Measurements from ENCODE around the gene SLC9A6.

Gene SLC9A6

DNA sequence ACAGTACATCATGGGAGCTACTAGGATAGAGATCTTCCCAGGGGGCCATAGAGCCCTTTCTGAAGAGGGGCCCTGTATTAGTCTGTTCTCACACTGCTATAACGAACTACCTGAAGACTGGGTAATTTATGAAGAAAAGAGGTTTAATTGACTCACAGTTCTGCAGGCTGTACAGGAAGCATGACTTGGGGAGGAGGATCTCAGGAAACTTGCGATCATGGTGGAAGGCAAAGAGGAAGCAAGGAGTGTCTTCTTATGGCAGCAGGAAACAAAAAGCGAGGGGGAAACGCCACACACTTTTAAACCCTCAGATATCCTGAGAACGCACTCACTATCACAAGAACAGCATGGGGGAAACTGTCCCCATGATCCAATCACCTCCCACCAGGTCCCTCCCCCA is 4.2 kb upstream of the SLC9A6 start:
- TF ChIP-seq POLR2AphosphoS5 (IDR thresholded peaks at IDR 0.05; ENCODE audit: borderline replicate concordance, low read depth, low read length) (no peak), EZH2 (IDR thresholded peaks at IDR 0.05) (no peak), FOXP2 (optimal IDR thresholded peaks at IDR 0.05; ENCODE audit: control extremely low read depth, extremely low read length, insufficient read depth) (no peak)
- Histone ChIP-seq H3K36me3 (ENCODE audit: insufficient read depth, low read length) (no peaks in the 10 kb centered on the region), H3K4me3 (no peak overlapping the region), H3K9ac (ENCODE audit: insufficient read length) (no peak overlapping the region), H3K9me3 (ENCODE audit: low read depth, low read length) (no peaks in the 10 kb centered on the region), H3K27ac (no peak overlapping the region)
- no peak for DNase-seq (ENCODE audit: low read depth, low spot score)

DNA sequence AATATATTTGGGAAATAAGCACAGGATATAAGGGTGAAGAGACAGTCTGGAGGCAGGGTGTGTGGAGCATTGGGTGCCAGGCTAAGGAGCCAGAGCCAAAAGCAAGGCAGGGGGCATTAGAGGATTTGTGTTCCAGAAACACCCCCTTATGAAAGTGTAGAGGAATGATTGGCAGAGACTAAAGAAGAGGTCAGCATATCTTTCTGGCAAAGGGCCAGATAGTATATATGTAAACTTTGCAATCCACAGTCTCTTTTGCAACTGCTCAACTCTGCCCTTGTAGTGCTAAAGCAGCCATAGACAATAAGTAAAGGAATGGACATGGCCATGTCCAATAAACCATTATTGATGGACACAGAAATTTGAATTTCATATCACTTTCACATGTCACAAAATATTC is 3.6 kb upstream of the SLC9A6 start:
- no peak for DNase-seq (ENCODE audit: low read depth, low spot score)
- TF ChIP-seq EZH2 (IDR thresholded peaks at IDR 0.05) (no peak), POLR2AphosphoS5 (IDR thresholded peaks at IDR 0.05; ENCODE audit: borderline replicate concordance, low read depth, low read length) (no peak), FOXP2 (optimal IDR thresholded peaks at IDR 0.05; ENCODE audit: control extremely low read depth, extremely low read length, insufficient read depth) (no peak)
- Histone ChIP-seq H3K9me3 (ENCODE audit: low read depth, low read length) (no peaks in the 10 kb centered on the region), H3K4me3 (no peak overlapping the region), H3K27ac (no peak overlapping the region), H3K9ac (ENCODE audit: insufficient read length) (no peak overlapping the region), H3K36me3 (ENCODE audit: insufficient read depth, low read length) (no peaks in the 10 kb centered on the region)

DNA sequence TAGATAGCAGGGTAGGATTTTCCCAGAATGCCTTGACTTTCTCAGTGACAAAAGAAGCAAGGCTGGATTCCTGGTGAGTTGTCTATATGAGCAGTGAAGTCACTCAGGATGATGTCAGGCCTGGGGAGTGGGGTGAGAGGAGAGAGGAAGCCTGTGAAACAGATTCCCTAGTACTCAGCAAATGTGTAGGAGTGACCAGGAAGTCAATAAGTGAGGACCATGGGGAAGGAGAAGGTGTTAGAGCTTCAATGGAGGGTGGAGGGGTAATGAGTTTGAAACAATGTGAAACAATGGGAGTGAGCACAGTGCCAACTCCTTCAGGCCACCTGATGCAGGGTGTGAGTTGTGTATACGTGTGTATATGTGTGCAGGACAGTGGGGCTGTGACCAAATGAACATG is 2.4 kb upstream of the SLC9A6 start:
- Histone ChIP-seq H3K9ac (ENCODE audit: insufficient read length) (no peak overlapping the region), H3K27ac (no peak overlapping the region), H3K9me3 (ENCODE audit: low read depth, low read length) (no peaks in the 10 kb centered on the region), H3K36me3 (ENCODE audit: insufficient read depth, low read length) (no peaks in the 10 kb centered on the region), H3K4me3 (no peak overlapping the region)
- no peak for DNase-seq (ENCODE audit: low read depth, low spot score)
- TF ChIP-seq FOXP2 (optimal IDR thresholded peaks at IDR 0.05; ENCODE audit: control extremely low read depth, extremely low read length, insufficient read depth), result no peak
- no peak for TF ChIP-seq EZH2 (IDR thresholded peaks at IDR 0.05)
- TF ChIP-seq POLR2AphosphoS5 (IDR thresholded peaks at IDR 0.05; ENCODE audit: borderline replicate concordance, low read depth, low read length), result no peak

DNA sequence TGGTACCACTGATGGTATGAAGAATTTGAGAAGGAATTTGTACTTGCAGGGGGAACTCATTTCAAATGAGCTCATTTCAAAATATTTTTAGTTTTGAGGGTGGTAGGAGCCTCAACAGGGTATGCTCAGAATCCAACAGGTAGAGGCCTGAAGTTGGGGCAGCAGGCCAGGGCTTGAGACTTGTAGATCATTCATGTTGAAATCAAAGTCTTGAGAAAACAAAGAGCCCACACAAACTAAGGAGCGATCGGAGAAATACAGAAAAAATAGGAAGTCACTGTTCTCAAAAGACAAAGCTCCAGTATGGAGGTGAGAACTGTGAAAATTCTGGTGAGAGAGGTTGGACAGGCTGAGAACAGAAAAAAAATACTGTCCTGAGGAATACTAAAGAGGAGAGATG is 979 bp upstream of the SLC9A6 start:
- Histone ChIP-seq H3K9me3 (ENCODE audit: low read depth, low read length) (no peaks in the 10 kb centered on the region), H3K27ac (no peak overlapping the region; the same call in 1 of the 2 replicates), H3K4me3 (peak overlapping the region; percentile 83), H3K9ac (ENCODE audit: insufficient read length) (peak overlapping the region; percentile 78), H3K36me3 (ENCODE audit: insufficient read depth, low read length) (no peaks in the 10 kb centered on the region)
- DNase-seq (ENCODE audit: low read depth, low spot score), result no peak
- TF ChIP-seq FOXP2 (optimal IDR thresholded peaks at IDR 0.05; ENCODE audit: control extremely low read depth, extremely low read length, insufficient read depth) (no peak), EZH2 (IDR thresholded peaks at IDR 0.05) (no peak), POLR2AphosphoS5 (IDR thresholded peaks at IDR 0.05; ENCODE audit: borderline replicate concordance, low read depth, low read length) (no peak)

DNA sequence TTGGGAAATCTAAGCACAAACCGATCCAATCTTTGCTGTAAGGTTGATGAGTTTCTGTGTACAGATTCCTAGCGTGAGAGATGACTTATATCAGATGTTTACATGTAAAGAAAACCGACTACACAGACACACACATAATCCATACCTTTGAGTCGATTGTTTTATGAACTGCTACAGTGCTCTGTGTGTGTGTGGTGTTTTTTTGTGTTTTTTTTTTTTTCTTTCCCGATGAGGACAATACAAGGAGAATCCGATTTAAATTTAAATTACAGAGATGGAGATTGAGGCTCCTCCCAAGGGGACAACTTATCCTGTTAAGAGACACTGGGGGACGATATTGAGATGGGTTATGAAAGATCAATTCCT is 461 bp upstream of the SLC9A6 start:
- Histone ChIP-seq H3K27ac (no peak overlapping the region), H3K9me3 (ENCODE audit: low read depth, low read length) (no peaks in the 10 kb centered on the region), H3K9ac (ENCODE audit: insufficient read length) (peak overlapping the region; percentile 78), H3K4me3 (peak overlapping the region; percentile 83), H3K36me3 (ENCODE audit: insufficient read depth, low read length) (no peaks in the 10 kb centered on the region)
- TF ChIP-seq POLR2AphosphoS5 (IDR thresholded peaks at IDR 0.05; ENCODE audit: borderline replicate concordance, low read depth, low read length) (no peak), EZH2 (IDR thresholded peaks at IDR 0.05) (no peak), FOXP2 (optimal IDR thresholded peaks at IDR 0.05; ENCODE audit: control extremely low read depth, extremely low read length, insufficient read depth) (no peak)
- DNase-seq (ENCODE audit: low read depth, low spot score), result no peak

DNA sequence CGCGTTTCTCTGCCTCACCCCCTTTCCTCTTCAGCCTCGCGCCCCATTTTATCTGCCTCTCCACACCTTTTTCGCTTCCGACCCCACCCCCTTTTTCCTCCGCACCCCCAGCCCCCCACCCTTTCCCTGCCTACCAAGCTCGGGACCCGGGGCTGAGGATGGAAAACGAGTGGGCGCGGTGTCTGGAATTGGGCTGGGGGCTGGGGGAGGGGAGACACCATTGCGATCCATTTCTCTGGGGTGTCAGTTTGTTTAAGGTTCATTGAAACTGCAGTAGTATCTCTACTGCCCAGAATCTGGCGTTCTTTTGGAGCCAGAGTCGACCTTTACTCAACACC is 707 bp downstream of the SLC9A6 start:
- DNase-seq (ENCODE audit: low read depth, low spot score), result no peak
- Histone ChIP-seq H3K27ac (no peak overlapping the region), H3K9me3 (ENCODE audit: low read depth, low read length) (no peaks in the 10 kb centered on the region), H3K4me3 (peak overlapping the region; percentile 83), H3K9ac (ENCODE audit: insufficient read length) (peak overlapping the region; percentile 70), H3K36me3 (ENCODE audit: insufficient read depth, low read length) (no peaks in the 10 kb centered on the region)
- TF ChIP-seq POLR2AphosphoS5 (IDR thresholded peaks at IDR 0.05; ENCODE audit: borderline replicate concordance, low read depth, low read length) (no peak), EZH2 (IDR thresholded peaks at IDR 0.05) (no peak), FOXP2 (optimal IDR thresholded peaks at IDR 0.05; ENCODE audit: control extremely low read depth, extremely low read length, insufficient read depth) (no peak)

DNA sequence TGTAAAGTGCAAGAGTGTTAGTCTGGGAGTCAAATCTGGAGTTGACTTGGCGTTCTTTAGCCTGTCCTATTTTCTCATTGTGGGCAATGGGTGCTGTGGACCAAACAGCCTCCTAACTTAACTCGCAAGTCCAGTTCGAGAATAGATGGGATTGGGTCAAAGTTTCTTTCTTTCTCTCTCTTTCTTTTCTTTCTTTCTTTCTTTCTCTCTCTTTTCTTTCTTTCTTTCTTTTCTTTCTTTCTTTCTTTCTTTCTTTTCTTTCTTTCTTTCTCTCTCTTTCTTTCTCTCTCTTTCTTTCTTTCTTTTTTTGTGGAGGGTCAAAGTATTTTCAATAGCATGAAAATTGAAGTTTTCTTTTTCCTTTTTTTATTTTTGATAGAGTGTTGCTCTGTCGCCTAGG is 3.0 kb downstream of the SLC9A6 start:
- Histone ChIP-seq H3K36me3 (ENCODE audit: insufficient read depth, low read length) (no peaks in the 10 kb centered on the region), H3K9me3 (ENCODE audit: low read depth, low read length) (no peaks in the 10 kb centered on the region), H3K27ac (no peak overlapping the region), H3K9ac (ENCODE audit: insufficient read length) (no peak overlapping the region), H3K4me3 (no peak overlapping the region)
- no peak for TF ChIP-seq FOXP2 (optimal IDR thresholded peaks at IDR 0.05; ENCODE audit: control extremely low read depth, extremely low read length, insufficient read depth)
- no peak for TF ChIP-seq POLR2AphosphoS5 (IDR thresholded peaks at IDR 0.05; ENCODE audit: borderline replicate concordance, low read depth, low read length)
- no peak for TF ChIP-seq EZH2 (IDR thresholded peaks at IDR 0.05)
- DNase-seq (ENCODE audit: low read depth, low spot score), result no peak

DNA sequence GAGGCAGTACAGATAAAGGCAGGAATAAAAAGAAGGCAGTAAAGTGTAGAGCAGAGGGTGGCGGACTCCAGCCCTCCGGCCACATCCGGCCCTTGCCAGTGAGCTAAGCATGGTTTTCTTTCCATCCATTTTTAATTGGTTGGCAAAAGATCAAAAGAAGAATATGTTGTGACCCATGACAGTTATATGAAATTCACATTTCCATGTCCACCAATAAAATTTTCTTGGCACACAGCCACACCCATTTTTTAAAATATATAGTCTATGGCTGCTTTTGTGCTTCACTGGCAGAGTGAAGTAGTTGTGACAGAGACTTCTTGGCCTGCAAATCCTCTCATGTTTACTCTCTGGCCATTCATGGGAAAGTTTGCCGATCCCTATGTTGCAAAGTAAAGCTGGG is 29.8 kb downstream of the SLC9A6 start:
- Histone ChIP-seq H3K27ac (no peak overlapping the region), H3K36me3 (ENCODE audit: insufficient read depth, low read length) (peaks cover 5% of the 10 kb centered on the region; the same call in 1 of the 2 replicates), H3K4me3 (no peak overlapping the region), H3K9me3 (ENCODE audit: low read depth, low read length) (no peaks in the 10 kb centered on the region), H3K9ac (ENCODE audit: insufficient read length) (no peak overlapping the region)
- TF ChIP-seq EZH2 (IDR thresholded peaks at IDR 0.05) (no peak), FOXP2 (optimal IDR thresholded peaks at IDR 0.05; ENCODE audit: control extremely low read depth, extremely low read length, insufficient read depth) (no peak), POLR2AphosphoS5 (IDR thresholded peaks at IDR 0.05; ENCODE audit: borderline replicate concordance, low read depth, low read length) (no peak)
- DNase-seq (ENCODE audit: low read depth, low spot score), result no peak

DNA sequence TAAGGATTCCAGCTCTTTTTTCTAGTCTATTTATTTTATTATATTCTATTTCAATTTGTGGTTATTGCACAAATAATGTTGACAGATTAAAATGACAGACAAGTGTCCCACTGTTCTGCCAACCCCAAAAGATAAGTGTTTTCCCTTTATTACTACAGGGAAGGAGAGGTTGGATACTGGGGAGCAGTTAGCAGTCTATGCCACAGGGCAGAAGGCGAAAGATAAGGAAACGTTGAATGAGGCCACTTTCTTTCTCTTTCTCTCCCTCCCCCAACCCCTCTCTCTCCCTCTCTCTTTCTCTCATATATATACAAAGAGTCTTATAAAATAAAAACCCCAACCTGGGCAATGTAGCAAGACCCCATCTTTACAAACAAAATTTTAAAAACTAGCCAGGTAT is 31.6 kb downstream of the SLC9A6 start:
- Histone ChIP-seq H3K9me3 (ENCODE audit: low read depth, low read length) (no peaks in the 10 kb centered on the region), H3K4me3 (no peak overlapping the region), H3K27ac (no peak overlapping the region), H3K9ac (ENCODE audit: insufficient read length) (no peak overlapping the region), H3K36me3 (ENCODE audit: insufficient read depth, low read length) (0 out of 2 replicates have a peak, but pooled peaks cover 3% of the 10 kb centered on the region)
- no peak for TF ChIP-seq FOXP2 (optimal IDR thresholded peaks at IDR 0.05; ENCODE audit: control extremely low read depth, extremely low read length, insufficient read depth)
- no peak for TF ChIP-seq POLR2AphosphoS5 (IDR thresholded peaks at IDR 0.05; ENCODE audit: borderline replicate concordance, low read depth, low read length)
- TF ChIP-seq EZH2 (IDR thresholded peaks at IDR 0.05), result no peak
- DNase-seq (ENCODE audit: low read depth, low spot score), result no peak

All from SK-N-MC (cell line).